ENCODE results near the gene CCDC68. TPM values are rescaled to one million over a fixed set of nuclear protein-coding genes. Genes with fewer than 3 reads are reported as not detected.

Gene CCDC68
- total RNA-seq, 1 experiment from 2014 or later = not detected

GRCh38 chr18:54918060-54918459 is 41.2 kb downstream of the CCDC68 start:
- no peaks in the 10 kb centered on the region for H3K9me3 ChIP-seq (ENCODE audit: low read depth, low read length, poor library complexity, severe bottlenecking)
- POLR2A ChIA-PET (ENCODE audit: low non-redundant PET) = interaction anchor here (0.6 kb wide), 1 partner anchor 39 kb away, joined by 3 read pairs; no protein-coding TSS in a partner anchor
- no peak overlapping the region for H3K27ac ChIP-seq (ENCODE audit: low read depth, low read length, poor library complexity, severe bottlenecking)
- TF ChIP-seq, protein P1, sequence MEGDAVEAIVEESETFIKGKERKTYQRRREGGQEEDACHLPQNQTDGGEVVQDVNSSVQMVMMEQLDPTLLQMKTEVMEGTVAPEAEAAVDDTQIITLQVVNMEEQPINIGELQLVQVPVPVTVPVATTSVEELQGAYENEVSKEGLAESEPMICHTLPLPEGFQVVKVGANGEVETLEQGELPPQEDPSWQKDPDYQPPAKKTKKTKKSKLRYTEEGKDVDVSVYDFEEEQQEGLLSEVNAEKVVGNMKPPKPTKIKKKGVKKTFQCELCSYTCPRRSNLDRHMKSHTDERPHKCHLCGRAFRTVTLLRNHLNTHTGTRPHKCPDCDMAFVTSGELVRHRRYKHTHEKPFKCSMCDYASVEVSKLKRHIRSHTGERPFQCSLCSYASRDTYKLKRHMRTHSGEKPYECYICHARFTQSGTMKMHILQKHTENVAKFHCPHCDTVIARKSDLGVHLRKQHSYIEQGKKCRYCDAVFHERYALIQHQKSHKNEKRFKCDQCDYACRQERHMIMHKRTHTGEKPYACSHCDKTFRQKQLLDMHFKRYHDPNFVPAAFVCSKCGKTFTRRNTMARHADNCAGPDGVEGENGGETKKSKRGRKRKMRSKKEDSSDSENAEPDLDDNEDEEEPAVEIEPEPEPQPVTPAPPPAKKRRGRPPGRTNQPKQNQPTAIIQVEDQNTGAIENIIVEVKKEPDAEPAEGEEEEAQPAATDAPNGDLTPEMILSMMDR (conservative IDR thresholded peaks at IDR 0.05; ENCODE audit: low read depth, low read length) = no peak
- TF ChIP-seq EZH2 (IDR thresholded peaks at IDR 0.05; ENCODE audit: borderline replicate concordance, low read depth, low read length, poor library complexity, severe bottlenecking) = no peak
- DNase-seq (ENCODE audit: low spot score) = no peak
- H3K4me1 ChIP-seq (ENCODE audit: insufficient read depth, low read length, poor library complexity, severe bottlenecking) = no peaks in the 10 kb centered on the region
- no peak overlapping the region for H3K4me3 ChIP-seq (ENCODE audit: low read depth, low read length, poor library complexity, severe bottlenecking)
- no peaks in the 10 kb centered on the region for H3K36me3 ChIP-seq (ENCODE audit: insufficient read depth, low read length, poor library complexity, severe bottlenecking)
- intact Hi-C loops (cut with micrococcal nuclease; ENCODE audit: unreplicated experiment) = no loop called here
- BruUV-seq (replicated peaks) = no TSS peak
- H3K27me3 ChIP-seq (replicated peaks; ENCODE audit: insufficient read depth, low read depth, low read length, poor library complexity) = no peaks in the 10 kb centered on the region
- CTCF ChIA-PET = no interaction called here

DNA sequence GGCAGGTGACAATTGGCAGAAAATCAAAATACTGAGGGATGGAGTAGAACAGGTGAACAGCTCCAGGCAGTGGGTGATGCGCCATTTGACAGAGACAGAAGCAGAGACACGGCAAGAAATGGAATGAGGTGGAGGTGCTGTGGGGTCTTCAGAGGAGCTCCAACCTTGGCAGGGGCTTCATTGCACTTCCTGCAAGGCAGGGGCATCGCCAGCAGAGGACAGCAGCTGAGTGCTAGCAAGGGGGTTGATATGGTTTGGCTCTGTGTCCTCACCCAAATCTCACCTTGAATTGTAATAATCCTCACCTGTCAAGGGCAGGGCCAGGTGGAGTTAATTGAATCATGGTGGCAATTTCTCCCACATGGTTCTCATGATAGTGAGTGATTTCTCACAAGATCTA is 42.8 kb downstream of the CCDC68 start:
- Histone ChIP-seq H3K4me1 (ENCODE audit: insufficient read depth, low read length, poor library complexity, severe bottlenecking) (no peaks in the 10 kb centered on the region), H3K27me3 (replicated peaks; ENCODE audit: insufficient read depth, low read depth, low read length, poor library complexity) (no peaks in the 10 kb centered on the region), H3K36me3 (ENCODE audit: insufficient read depth, low read length, poor library complexity, severe bottlenecking) (no peaks in the 10 kb centered on the region), H3K9me3 (ENCODE audit: low read depth, low read length, poor library complexity, severe bottlenecking) (no peaks in the 10 kb centered on the region), H3K27ac (ENCODE audit: low read depth, low read length, poor library complexity, severe bottlenecking) (no peak overlapping the region), H3K4me3 (ENCODE audit: low read depth, low read length, poor library complexity, severe bottlenecking) (no peak overlapping the region)
- CTCF ChIA-PET = no interaction called here
- TF ChIP-seq, protein P1 (conservative IDR thresholded peaks at IDR 0.05; ENCODE audit: low read depth, low read length) = 0 out of 2 replicates have a peak, but pooled peaks have one; percentile 11
- no peak for TF ChIP-seq EZH2 (IDR thresholded peaks at IDR 0.05; ENCODE audit: borderline replicate concordance, low read depth, low read length, poor library complexity, severe bottlenecking)
- intact Hi-C loops (cut with micrococcal nuclease; ENCODE audit: unreplicated experiment) = no loop called here
- DNase-seq (ENCODE audit: low spot score) = no peak
- BruUV-seq (replicated peaks) = no TSS peak
- POLR2A ChIA-PET (ENCODE audit: low non-redundant PET) = no interaction called here

GRCh38 chr18:54914816-54915215 is 44.4 kb downstream of the CCDC68 start:
- BruUV-seq (replicated peaks) = no TSS peak
- Histone ChIP-seq H3K27ac (ENCODE audit: low read depth, low read length, poor library complexity, severe bottlenecking) (no peak overlapping the region), H3K4me1 (ENCODE audit: insufficient read depth, low read length, poor library complexity, severe bottlenecking) (no peaks in the 10 kb centered on the region), H3K27me3 (replicated peaks; ENCODE audit: insufficient read depth, low read depth, low read length, poor library complexity) (no peaks in the 10 kb centered on the region), H3K4me3 (ENCODE audit: low read depth, low read length, poor library complexity, severe bottlenecking) (no peak overlapping the region), H3K36me3 (ENCODE audit: insufficient read depth, low read length, poor library complexity, severe bottlenecking) (no peaks in the 10 kb centered on the region), H3K9me3 (ENCODE audit: low read depth, low read length, poor library complexity, severe bottlenecking) (no peaks in the 10 kb centered on the region)
- POLR2A ChIA-PET (ENCODE audit: low non-redundant PET) = no interaction called here
- TF ChIP-seq, protein P1 (conservative IDR thresholded peaks at IDR 0.05; ENCODE audit: low read depth, low read length) = no peak
- TF ChIP-seq EZH2 (IDR thresholded peaks at IDR 0.05; ENCODE audit: borderline replicate concordance, low read depth, low read length, poor library complexity, severe bottlenecking) = no peak
- CTCF ChIA-PET = no interaction called here
- no peak for DNase-seq (ENCODE audit: low spot score)
- intact Hi-C loops (cut with micrococcal nuclease; ENCODE audit: unreplicated experiment) = no loop called here

All from A673 (cell line).